Stimulated activated CD4-positive, alpha-beta T cell treated with anti-CD3 and anti-CD28 coated beads, Interleukin-15, amount 100 ng/mL, for 24 hours (primary cell): ENCODE results near the gene OPALIN.

ENCODE experiments used
- DNase-seq: peaks from one replicate; pipeline ENCODE4 v3.0.0-alpha.2; 2020

Gene OPALIN

DNA sequence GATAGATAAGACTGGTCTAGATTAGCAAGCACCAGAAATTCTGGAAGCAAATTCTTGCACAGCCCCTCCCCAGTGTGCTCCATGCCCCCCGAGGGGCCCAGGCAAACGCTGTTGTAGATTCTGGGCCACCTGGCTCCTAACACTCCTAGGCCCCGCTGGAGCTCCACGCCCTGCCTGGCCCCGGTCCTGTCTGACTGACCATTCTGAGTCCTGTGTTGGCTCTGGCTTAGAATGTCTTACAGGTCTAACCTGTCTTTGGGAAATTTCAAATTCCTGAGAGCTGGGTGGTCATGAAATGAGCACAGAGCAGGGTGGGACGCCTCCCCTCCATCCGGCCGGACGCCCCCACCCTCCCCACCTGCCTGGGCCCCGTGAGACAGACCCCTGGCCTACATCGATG, 12.6 kb upstream of the OPALIN start:
- DNase-seq, result no peak

DNA sequence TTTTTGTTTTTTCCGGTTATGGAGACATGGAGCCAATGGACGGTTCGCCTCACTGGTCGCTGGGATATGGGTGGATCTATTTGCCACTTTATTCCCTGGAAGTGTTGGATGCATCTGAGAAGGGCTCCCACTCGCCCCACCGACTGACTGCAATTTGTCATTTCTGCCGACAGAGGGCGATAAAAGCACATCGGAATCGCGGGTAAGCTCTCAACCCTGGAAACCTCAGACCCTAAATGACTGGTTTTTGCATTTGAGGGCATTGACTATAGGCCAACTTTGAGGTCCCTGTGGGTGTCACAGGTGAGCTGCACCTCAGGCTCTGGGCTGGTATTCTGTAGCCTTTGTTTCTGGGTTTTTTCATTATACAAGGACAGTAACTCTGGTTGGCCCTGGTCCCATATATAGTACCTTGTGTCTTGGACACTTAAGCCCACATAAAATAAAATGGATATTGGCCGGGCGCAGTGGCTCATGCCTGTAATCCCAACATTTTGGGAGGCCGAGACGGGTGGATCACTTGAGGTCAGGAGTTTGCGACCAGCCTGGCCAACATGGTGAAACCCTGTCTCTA, 11.9 kb upstream of the OPALIN start:
- peak; percentile 59 for DNase-seq

DNA sequence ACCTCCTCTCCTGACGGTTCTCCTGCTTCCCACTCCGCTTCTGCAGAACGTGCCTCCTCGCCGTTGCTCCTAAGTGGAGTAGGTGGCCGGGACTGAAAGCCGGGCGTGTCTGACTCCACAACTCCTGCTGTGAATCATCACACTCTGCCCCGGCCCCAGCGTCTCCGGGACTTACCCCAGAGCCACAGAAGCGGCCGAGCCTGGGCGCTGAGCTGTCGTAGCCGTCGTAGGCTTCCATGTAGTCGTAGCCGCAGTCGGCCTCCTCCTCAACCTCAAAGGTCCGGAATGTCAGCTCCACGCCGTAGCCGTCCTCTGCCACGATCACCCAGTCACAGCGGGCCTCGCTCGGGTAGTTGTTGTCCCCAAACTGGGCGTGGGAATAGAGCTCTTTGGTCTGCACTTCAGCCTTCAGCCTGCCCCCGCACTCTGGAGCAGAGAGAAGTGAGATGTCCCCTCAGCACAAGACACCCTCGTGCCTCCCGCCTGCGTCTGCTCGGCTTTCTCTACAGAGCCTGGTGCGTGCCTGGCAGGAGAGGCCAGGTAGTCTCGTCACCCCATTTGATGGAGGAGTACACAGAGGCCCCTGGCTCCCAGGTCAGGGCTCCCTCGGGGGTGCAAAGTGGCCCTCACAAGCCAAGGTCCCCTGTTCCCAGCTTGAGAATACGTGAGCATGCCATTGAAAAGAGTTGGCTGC, 11.2 kb upstream of the OPALIN start:
- DNase-seq, result no peak

DNA sequence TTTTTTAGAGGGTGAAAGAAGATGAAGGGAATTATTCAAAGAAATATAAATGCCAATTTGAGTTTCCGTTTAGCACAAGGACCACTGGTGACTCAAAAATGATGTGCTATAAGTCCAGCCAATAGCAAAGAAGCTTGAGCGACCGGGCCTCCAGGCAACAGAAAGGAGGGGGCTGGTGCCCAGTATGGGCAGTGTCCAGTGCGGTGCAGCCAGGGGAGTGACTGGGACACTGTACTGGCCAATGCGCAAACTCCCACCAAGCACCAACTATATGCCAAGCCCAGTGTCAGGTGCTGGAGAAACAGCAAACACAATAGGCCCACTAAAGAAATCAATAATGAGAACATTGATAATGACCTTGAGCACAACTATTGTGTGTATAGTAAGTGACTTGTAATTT, 10.2 kb upstream of the OPALIN start:
- no peak for DNase-seq

DNA sequence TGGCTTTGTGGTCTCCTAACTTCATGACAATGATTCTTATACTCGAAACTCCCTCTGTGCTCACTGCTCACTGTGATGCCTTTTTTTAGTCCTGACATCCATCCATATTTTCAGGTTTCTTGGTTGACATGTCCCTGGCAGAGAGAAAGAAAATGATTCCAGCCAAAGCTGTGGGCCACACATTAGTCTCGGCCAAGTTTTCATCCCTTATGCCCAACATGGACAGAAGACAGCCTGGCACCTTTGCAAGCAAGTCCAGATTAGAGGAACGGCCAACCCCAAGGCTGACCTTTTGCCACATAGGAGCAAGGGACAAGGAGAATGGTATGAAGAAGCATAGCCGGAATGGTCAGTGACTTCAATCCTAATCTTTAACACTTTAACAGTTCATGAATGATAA, 8.7 kb upstream of the OPALIN start:
- no peak for DNase-seq

DNA sequence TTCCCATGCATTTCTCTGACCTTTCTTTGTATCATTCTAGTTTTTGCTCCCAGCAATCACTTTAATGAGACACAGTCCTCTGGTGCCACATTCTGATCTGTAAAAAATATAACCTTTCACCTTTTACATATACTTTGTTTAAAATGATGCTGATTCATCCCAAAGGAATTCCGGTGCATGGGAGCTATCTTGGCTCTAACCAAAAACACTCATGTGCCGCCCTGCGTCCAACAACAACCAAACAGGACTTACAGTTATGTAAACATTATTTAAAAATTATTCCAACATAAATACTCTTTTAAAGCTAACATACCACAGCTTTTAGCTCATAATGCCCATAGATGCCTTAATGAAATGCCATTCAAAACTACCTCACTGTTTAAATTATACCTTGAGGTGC, 7.7 kb upstream of the OPALIN start:
- no peak for DNase-seq

DNA sequence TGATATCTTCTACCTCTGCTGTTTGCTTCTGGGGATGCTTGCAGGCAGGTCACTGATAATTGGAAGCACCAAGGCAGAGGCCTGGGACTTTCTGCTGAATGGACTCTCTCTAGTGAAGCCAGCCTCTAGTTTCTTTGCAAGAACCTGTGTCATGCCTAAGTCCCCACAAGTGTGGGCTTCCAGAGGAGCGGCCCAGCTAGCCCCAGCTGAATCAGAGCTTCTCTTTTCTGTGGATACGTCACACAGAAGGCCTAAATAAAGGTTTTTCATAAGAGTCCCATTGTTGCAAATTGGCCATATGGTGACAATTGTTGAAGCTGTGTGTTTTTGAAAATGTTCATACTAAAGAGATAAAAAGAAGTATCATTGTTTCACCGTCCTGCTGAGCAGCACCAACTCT, 6.8 kb upstream of the OPALIN start:
- no peak for DNase-seq

DNA sequence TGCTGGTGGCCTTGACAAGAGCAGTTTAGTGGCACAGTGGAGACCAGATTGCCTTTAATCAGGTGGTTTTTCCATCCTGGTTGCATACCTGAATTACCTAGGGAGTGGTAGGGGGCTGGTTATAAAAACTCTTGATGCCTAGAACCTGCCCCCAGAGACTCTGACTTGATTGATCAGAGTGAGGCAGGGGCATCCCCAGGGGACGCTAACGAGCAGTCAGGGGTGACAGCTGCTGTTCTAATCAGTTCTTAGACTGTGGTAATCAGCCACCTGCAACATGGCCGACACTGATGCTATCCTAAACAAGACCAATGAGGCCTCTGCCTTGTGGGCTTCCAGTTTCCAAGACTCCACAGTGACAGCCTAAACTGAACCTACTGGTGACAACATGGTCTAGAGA, 2.0 kb upstream of the OPALIN start:
- no peak for DNase-seq

DNA sequence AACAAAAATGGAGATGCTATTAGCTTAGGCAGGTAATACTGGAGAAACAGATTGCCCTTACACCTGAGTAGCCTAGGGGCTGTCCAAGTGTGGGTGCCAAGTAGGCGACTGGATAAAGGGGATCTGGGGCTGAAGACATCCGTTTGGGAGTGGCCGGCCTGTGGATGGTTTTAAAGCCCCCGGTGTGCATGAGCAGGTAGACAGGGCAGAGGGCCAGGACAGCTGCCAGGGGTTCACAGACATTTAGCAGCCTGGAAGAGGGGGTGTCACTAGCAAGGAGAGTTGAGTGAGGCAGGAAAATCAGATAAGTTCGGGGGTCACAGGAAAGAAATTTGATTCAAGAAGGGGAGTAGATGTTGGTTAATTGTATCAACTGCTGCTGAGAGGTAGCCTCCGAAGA, 1.5 kb upstream of the OPALIN start:
- no peak for DNase-seq

DNA sequence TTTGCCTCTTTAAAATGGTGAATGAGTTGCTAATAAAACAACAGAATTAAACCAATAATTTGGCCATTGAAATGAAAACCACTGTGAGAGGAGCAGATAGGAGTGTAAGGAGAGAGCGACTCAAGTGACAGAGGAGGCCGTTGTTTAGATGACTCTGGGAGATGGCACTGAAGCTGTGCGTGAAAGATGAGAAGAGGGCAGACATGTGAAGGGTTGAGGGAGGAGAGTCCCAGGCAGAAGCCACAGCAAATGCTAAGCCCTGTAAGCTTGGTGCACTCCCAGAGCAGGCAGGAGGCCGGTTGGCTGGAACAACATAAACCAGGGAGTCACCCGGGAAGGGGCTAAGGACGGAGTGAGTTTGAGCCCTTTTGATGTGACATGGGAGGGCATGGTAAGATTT, 814 bp upstream of the OPALIN start:
- no peak for DNase-seq

DNA sequence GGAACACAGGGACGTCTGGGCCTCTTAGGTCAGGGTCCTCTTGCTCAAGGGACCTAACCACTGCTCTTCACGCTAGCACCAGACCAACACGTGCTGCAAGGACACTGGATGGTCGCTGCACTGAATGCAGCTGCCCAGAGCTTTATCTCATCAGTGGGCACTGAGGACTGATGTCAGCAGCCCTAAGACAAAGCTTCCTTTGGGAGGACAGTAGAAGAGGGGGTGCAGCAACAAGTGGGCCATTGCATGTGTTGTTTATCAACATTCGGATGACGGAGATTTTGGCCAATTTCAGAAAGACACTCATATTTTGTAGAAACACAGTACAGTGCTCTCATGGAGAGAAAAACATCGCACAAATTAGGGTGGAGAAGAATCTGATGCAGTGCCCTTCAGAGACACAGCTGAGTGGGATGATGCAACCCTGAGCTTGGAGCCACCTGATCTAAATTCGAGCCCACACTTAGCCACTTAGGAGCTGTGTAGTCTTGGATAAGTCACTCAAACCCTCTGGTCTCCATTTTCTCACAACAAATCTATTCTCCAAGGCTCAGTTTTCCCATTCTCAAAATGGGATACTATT, 1.7 kb downstream of the OPALIN start:
- DNase-seq, result no peak

DNA sequence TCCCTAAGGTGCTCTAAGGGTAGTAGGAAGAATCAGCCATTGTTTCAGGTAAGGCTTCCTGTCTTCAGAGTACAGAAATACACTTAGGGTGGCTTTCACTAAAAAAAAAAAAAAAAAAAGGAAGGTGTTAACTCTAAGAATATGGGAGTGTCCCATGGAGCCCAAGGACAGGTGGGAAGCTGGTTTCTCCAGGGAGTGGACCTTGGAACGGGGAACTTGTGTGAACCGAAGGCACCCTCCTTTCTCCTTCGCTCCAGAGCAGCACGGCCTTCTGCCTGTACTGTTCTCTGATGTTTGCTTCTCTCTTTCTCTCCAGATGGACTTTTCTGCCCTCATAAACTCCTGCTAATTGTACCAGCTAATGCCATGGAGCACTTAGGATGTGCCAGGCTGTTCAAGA, 6.2 kb downstream of the OPALIN start:
- no peak for DNase-seq

DNA sequence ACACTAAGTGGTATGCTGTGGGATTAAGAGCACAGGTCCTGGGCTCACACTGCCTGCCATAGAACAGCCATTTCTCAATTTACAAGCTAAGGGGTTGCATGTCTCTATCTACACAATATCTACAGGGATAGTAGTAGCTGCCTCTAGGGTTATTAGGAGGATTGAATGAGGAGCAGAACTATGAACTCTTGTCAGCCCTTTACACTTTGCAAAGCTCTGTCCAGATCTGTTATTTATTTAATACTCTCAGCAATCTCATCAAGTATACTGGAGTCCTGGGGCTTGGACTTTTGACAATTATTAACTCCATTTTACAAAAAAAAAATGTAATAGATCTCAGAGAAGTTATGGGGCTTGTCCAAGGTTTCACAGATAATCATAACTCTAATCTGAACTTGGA, 6.8 kb downstream of the OPALIN start:
- DNase-seq, result no peak

DNA sequence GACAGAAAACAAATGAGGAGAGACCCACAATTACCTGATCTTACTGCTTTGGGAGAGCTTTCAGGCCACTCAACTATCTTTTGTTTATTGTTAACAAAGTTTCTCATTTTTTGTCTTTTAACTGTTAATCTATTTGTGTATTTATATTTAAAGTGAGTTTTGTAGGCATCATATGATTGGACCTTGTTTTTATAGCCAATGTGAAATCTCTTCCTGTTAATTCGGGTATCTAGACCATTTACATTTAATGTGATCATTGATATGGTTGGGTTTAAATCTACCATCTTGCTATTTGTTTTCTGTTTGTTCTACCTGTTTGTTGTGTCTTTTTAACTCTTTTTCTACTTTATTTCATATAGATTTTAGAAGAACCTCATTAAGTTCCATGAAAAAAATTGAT, 12.5 kb downstream of the OPALIN start:
- no peak for DNase-seq

DNA sequence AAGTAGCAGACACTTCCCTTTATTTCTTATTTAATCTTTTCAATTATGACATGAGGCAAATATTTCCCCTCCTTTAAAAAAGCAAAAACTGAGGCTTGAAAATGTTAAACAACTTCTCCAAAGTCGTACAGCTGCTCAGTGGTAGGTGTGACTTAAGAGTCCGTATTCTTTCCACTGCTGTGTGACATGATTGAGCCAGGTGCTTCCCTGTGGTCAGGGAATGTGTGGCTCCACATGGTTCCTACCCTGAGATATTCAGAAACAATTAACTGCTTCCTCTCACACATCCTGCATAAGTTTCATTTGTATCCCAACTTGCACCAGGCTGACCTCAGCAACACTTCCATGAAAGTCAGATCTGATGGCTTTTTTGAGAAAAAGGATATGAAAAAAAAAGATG, 13.6 kb downstream of the OPALIN start:
- no peak for DNase-seq

DNA sequence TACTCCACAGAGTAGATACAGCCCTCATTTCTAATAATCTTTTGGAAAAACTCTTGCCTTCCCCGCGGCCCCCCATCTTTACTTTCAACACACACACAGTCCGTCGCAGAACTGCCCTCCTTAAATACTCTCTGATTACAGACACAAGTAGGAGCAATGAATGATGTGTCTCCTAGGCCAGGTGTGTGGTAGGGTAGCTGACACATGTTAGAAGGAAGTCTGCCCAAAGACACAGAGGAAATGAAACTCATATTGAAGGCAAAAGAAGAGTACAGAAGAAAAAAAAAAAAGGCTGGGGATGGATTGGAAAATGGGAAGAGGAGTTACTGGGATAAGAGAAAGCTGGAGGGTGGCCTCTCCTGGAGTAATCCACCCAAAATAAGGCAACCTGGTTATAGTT, 14.6 kb downstream of the OPALIN start:
- DNase-seq, result no peak

DNA sequence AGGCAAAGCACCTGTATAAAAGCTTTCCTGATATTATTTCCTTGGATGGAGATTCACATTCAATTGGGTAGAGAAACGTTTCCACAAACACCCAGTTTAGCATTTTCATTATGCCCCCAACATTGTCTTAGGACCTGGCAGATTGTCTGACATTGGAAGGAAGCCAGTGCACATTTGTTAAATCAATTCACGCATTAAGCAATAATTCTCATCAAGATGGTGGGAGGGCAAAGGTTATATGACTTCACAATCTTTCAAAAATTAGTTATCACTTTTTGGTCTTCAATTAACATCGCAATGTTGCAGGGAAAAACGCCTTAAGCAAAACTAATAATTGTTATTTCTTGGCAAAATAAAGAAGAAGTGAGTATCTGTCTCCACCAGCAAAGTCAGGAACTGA, 16.4 kb downstream of the OPALIN start:
- DNase-seq, result no peak

DNA sequence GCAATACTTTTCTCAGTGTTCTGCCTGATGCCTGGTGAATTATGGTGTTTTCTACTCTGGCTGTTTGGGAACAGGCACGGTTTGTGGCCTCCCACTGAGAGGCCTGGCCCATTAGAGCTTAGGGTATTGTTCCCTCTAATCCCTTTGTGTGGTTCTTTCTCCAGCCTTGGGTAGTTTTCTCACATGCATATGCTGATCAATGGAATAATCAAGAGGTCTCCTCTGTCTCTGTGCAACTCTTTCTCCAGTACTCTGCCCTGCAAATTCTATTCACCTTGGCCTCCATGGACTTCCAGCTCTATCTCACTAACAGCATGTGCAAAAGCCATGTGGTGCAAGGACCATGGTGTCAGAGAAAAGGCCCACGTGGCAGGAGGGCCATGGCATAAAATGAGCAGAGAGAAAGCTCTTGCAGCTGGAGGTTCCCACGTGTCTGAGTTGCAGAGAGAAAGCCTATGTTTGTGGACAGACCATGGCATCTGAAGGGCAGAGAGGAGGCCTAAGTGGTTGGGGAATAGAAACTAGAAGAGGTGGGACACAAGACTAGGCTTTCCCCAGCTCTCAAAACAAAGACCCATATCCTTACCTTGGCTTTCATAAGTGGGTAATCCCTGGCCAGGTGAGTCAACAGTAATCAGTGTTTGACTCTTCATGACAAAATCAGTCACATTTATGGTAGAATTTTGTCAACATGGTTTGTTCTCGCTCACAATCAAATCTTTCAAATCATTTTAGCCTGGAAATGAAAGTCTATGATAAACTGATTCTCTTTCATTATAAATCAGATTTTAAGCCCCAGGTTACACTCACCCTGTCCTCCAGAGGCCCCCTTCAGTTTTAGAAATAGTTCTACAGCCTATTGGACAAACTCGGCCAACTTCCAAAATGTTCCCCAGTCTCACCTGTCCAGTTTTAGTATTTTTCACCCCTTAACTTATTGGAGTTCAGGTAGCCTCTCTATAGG, 17.3 kb downstream of the OPALIN start:
- DNase-seq, result peak; percentile 4

DNA sequence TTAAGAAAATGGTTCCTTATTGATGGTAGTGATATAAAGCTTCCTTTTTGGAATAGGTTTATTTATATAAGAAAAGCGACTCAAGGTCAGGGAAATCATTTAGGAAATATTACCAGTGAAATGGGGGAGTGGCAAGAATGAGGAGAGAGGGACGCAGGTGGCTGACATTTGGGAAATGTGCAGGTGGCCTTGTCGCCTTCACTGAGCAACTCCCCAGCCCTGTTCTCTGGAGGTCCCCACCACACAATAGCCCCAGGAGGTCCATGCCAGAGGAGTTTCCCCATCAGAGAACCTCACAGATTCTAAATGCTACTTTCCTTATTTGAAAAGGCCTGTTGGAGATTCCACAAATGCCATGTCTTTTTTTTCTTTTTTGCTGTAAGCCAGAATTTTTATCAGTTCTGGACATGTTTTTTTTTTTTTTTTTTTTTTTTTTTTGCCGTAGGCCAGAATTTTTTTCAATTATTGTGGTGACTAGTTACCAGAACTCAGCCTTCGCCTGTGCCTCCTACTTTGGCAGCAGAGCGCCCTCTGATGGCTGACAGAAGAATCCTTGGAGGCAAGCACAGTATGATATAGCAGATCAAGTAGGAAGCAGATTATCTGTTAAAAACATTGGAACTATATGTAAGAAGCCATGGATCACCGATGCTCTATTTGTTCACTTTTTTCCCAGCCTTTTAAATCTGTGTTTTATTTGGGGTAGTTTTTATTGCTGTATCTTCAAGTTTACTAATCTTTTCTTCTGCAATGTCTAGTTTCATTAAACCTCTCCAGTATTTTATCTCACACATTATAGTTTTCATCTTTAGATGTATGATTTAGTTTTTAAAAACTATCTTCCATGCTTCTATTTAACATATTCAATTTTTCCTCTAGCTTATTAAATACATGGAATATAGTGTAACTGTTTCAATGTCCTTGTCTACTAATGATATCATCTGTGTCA, 18.6 kb downstream of the OPALIN start:
- DNase-seq, result peak; percentile 72

DNA sequence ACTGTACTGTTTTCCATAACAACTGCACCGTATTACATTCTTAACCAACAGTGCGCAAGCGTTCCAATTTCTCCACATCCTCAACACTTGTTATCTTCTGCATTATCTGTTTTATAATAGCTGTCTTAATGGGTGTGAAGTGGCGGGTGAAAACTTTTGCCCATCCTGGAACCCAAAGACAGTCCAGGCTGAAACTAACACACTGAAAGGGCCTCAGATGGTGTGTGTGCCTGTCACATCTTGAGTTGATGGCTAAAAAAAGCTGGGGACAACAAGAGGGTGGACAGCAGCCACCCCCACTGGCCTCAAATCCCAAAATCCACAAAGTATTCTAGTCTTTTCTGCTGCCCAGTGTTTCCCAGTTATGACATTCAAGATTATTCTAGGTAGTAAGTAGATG, 19.4 kb downstream of the OPALIN start:
- DNase-seq, result no peak

DNA sequence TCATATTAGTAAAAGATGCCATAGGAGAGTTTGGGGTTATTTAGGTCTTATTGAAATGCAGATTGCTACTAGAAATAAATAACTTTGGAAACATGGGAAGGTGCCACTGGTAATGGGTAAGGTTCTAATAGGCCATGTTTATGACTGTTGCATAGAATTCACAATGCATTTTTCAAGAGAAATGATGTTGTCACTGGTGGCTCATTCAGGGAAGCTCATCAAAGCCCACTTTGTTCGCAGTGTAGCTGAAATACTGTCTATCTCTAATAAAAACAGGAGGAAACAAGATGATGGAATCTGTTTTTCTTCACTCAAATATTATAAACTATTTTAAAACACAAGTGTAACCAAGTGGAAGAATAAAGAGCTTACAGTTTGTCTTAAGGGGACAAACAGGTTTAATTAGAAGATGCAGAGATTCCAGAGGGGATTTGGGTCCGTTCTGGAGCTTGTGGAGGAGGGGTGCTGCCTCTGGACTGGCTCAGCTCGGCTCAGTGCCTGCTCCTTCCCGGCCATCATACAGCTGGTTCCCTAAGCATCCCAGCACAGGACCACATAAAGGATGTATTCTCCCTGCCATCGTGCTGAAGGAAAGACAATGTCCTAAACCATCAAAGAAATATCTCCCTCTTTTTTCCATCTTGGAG, 20.4 kb downstream of the OPALIN start:
- no peak for DNase-seq

DNA sequence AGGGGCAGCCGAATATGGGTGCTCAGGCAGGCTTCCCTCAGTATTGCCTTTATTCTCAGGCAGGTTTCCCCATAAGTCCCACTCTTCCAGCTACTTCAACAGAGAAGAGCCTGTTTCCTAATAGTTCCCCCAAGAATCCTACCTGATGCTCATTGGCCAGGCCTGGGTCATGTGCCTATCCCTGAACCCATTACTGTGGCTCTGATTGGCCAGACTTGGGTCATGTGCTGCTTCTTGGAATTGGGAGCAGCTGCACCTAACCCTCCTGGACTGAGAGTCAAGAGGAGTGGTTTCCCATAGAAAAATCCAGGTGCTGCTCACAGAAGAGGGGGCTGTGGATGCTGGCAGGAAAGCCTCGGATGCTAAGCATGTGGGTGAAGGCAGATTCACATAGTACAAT, 21.7 kb downstream of the OPALIN start:
- no peak for DNase-seq
